HS-5 (cell line): ENCODE results near the gene ADORA2A.

Experiments
- DNase-seq: peaks from one replicate; pipeline ENCODE4 v3.0.0-alpha.2; 2012; ENCODE audit warnings: low read depth

Gene ADORA2A

DNA sequence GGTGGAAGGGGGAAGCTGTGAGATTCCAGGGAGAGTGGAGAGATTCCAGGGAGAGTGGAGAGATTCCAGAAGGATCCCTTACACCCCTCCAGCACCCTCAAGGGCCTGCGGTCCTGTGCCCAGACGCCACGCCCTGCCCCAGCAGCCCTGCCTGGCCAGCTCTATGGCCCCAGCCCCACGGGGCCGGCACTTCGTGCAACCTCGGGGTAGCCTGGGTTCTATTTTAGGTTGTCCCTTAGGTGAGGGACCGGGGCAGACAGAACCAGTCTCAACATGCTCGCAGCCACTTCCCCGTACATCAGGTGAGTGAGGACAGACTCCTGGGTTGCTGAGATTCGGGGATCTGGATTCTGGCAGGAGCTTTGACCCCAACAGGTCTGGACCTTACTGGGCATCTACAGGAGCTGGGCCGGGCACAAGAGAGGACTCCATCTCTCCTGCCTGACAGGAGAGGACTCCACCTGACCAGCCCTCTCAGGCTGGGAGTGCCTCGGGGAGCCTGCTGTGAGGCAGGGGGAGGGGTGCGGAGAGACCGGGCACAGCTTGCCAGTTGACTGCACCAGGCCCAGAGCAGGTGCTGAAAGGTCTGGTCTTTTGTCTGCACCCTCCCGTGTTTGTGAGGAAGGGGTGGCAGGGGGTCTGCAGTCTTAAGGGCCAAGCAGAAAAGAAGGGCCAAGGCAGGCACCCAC, 8.5 kb upstream of the ADORA2A start:
- DNase-seq: no peak

DNA sequence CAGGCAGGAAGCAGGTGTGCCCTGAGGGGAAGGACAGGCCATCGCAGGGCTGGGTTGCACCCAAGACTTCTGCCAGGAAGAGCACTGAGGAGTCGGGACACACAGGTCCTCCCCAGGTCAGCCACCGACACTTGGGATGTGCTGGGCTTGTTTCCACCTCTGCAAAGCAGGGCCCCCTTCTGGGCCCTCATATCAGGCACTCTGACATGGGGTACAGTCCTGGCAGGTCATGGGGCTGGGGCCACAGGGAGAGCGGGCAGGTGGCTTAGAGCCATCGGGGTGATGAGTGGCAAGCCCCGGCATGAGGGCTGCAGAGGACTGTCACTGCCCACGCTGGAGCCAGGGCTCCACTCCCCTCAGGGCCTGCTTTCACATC, 7.9 kb upstream of the ADORA2A start:
- DNase-seq: no peak

DNA sequence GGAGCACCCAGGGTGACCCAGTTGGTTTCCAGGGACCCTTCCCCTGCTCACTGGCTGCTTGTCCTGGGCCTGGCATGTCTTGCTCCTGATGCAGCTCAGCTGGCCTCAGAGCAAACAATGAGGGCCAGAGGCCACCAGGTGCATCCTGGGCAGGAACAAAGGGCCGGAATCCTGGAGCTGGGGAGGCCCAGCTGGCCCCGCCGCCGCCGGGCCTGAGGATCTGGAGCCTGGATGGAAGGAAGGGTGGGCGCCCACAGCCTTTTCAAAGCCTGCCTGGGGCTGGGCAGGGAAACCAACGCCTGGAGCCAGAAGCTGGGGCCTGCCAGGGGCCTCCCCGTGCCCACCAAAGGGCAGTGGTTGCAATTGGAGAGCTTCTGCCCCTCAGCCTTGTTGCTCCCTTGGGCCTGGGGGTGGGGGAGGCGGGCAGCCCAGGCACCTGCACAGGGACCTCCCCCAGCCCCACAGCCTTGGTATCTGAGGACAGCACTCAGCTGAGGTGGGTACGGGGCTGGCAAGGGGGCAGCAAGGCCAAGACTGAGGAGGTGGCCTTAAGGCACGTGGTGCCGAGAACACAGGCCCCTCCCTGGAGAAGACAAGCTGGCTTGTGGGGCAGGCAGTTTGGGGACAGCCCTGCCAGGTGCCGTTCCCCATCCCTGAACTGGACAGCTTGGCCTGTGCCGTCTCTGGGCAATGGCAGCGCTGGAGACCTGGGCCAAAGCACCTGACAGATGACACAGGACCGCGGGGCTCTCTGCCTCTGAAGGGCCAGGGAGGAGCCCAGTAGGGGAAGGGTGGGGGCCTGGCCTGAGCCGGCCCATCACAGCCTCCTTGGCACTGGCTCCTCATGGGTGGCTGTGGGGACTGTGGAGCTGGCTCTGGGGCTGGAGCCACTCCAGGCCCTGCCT, 7.1 kb upstream of the ADORA2A start:
- DNase-seq: no peak

DNA sequence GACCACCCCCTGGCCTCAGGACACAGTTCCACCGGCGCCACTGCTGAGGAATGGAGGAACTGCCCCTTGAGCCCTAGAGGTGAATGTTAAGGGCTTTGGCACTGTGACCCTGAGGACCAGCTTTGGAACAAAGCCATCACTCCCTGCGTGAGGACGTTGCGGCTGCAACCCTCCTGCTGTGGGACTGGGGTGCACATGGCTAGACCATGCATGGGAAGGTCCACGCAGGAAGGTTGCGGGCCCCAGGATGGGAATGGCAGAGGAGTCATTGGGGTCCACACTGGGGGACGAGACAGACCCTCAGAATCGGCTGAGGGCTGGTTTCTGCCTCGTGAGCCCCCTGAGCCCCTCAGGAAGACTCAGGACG, 6.4 kb upstream of the ADORA2A start:
- DNase-seq: no peak

DNA sequence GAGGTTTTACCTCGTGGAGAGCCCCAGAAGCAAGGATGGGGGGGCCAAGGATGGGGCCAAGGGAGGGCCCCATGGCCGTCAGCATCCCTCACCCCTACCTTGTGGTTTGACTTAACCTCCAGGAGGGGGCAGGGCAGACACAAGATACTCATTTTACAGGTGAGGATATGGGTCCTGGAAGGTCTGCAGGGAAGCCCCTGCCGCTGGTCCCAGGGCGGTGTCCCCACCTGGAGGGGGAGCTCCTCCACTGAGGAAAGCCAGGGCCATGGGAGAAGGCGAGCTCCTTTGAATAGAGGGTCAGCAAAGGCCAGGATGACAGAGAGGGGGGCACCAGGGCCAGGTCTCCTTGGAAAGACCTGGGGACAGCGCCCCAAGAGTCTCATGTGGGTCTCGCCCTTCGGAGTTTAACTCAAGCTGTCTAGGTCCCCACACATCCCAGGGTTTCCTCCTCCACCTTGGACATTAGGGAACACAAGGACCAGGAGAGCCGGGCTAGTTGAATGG, 5.9 kb upstream of the ADORA2A start:
- no peak for DNase-seq

DNA sequence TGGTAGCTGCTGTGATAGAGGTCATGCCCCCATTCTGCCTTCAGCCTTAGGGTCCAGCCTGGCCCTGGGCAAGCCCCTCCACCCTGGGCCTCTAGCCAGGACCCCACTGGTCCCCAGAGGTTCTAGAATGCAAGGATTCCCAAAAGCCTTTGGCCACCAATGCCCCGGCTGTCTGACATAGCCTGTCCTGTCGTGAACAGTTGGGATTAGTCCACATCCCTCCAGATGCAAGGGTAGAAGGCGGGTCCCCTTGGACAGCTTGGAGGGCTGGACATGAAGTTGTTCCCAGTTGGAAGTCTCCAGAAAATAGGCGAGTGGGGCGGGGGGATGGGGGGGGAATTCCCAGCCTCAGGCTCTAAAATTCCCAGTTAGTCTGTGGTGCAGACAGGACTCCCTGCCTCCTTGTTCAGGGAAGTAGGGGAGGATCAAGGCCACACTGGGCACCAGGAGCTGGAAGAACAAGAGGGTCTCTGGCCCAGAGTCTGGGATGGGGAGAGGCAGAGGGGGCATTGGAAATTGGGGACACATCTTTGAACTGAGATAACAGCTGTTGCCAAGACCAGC, 5.2 kb upstream of the ADORA2A start:
- DNase-seq: no peak

DNA sequence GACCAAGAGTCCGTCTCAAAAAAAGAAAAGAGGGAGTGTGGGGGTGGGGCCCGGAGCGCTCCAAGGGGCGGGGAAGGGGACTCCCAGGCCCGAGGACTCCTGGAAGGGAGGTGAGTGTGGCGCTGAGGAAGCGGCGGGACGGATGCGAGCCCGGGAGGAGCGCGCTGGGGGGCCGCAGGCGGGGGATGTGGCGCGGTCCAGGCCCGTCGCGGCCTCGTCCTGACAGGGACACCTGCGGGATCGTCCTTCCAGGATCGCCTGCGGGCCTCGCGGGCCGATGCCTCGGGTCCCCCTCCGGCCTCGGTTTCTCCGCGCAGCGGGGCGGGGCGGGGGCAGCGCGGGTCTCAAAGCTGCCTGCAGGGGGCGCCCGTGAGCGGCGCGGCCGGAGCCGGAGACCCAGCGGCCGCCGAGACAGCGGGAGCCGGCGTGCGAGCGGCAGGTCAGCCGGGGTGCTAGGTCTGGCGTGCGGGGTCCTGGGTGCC, 3.8 kb upstream of the ADORA2A start:
- DNase-seq: no peak

DNA sequence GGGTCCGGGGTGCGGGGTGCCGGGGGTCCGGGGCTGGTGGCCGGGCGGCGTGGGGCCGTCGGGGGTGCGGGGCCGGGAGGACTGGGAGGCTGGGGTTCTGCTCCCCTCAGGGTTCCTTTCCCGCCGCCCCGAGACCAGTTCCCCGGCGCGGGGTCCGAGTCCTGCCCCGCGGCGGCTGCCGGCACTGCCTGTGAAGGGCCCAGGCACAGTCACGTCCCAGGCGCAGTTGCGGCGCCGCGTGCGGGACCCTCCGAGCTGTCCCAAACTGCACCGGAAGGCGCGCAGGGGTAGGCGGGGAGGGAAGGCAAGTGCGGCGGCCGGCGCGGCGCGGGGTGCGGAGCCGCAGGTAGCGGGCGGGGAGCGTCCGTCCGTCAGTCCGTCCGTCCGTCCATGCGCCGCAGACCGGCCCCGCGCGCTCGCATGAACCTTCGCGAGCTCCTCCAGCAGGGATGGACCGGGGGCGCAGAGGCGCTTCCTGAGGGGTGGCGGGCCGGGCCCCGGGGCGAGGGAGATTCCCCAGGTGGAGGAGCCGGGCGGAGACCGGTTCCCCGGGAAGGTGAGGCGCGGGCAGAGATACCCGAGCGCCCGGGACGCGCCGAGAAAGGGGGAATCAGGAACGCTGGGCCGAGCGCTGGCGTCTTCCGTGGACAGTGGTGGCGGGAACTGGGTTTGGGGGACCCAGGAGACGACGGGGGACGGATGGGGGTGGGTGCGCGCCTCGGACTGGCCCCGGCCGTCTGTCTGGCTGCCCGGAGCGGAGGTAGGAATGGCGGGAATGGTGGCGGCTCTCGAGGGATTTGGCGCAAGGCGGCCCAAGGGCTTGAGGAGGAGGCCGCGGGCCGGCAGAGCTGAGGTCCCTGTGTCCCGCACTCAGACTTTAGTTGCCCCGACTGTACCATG, 3.1 kb upstream of the ADORA2A start:
- DNase-seq: no peak

DNA sequence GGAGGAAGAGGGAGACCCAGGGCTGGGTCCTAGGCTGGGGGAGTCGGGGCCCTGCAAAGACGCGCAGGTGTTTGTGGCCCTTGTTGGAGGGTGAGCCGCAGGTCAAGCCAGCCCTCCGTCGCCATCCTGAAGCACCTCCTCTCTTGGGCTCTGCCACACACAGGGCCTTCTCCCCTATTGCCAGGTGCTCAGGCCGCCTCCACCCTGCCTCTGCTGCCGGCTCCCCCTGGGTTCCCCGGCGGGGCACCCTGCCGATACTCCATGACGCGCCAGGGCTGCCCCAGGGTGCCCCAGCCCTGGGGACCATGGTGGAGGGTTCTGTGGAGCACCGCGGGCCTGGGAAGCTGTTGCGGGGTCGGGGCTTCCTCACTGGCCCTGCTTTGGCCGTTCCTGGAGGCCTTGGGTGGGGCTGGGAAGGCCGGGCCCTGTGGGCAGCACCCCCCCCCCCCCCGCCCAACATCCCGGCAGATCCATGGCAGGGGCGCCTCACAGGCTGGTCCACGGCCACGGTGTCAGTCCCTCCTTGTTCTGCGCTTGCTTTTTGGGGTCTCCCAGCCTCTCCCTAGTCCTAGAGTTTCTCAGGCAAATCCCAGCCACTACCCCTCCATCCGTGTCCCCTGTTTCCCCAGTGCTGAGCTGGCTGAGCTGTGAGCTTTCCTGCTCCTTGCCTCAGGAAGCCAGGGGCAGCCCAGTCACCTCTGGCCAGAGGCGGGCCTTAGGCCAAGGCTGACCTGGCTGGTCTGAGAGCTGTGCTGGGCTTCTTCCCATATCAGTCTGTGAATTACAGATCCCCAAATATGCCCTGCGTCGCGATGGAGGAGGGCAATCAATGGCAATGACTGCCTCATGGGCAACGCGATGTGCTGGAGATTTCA, 2.3 kb upstream of the ADORA2A start:
- DNase-seq: no peak

DNA sequence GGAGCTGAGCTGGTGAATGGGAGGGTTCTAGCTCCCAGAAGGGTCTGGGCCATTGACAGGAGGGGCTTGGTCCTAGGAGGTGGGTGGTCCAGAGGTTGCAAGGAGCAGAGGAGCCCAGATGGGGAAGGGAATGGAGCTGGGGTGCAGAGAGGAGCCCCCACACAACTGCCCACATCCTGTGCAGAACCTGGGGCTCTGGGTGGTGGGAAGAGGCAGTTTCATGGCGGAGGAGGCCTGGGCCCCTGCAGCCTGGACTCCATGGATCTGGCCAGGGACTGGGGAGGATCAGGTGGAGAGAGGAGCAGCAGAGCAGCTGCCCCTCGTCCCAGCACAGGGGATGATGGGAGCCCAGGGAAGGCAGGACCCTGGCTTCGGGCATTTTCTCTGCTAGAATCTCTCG, 963 bp upstream of the ADORA2A start:
- DNase-seq: no peak

DNA sequence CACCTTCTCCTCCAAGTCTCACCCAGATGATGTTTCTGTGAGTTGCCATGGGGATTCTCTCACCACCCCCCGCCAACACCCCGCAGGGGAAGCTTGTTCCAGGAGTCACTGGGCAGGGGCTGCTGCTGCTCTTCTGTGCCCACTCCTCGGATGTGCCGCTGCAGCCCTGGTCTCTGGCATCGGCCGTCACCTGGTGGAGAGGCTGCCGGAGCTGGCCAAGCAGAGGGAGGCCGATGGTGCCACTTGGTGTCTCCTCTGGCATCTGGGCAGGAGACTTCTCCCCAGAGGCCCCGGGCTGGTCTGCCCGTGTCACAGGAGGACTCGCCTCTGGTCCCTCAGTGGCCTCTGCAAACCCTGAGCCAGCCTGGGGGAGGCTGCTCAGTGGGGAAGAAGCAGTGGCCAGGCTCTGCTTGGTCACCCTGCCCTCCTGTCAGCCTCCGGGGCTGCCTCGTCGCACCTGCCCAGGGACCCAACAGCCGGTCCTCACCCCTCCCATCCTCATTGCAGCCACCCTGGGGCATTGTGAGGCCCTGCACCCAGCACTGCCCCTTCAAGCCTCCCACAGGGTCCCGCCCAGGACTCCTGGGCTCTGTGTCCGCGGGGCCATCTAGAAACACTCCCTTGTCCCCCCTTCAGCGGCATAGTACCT, 424 bp upstream of the ADORA2A start:
- DNase-seq: no peak

DNA sequence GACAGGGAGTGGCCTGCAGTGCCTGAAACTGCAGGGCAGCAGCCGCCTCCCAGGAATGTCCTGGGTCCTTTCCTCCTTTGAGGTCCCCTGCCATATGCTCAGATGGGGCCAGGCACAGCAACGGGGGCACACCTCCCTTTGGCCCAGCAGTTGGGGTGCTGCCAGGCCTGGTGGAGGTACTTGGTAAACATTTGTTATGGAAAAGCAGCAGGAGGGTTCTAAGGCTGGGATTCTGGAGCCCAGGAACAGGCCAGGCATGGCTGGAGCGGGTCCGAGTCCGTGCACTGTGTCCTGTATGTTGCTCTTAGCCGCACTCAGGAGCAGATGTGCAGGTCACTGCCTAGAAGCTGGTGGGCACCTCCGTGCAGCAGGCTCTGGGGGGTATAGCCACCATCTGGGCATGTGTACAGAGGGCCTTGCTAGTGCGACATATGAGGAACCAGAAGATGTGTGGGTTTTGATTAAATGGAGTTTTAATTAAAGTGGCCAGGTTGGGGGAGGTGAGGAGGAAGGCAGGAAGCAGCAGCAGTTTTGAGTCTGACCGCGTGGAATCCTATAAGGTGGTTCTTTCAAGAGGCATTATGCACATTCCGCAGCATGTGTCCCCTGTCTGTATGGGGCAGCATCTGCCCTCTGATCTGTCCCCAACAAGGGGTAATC, 1.5 kb downstream of the ADORA2A start:
- DNase-seq: no peak

DNA sequence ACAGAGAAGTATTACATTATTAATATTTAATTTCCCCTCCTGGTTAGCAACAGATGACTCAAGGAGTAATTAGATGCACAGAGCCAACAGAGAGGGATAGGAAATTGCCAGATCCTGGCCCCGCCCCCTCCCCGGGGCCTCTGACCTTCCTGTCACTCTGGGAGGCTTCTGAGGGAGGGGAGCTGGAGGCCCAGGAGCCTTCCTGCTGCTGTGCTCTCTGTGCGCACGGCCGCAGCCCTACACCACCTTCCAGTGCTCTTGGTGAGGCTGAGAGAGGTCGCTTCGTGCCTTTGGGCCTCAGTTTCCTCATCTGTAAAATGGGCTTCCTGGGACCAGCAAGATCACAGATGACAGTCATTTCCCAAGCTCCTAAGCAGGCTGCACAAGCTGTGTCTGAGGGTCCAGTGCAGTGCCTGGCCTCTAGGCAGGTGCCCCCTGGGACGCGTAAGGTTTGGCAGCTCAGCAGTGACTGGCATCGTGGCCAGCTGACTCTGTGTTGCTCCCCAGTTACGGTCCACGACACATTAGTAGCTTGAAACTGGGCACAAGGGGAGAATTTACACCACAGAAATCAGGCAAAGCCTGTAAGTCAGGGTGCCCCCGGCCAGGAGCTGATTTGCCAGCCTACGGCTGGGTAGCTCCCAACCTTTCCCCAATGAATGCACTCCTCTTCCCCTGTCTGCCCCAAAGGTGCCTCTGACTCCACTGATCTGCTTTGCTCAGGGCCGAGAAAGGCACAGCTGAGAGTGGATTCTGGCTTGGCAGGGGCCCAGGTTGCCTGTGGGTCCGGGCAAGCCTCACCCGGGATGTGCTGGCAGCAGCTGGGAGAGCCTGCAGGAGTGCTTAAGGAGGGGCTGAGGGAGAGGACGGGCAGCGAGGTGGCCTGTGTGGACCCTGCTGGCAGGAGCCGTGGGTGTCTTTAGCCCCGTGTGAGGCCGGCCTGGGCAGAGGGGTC, 2.3 kb downstream of the ADORA2A start:
- no peak for DNase-seq

DNA sequence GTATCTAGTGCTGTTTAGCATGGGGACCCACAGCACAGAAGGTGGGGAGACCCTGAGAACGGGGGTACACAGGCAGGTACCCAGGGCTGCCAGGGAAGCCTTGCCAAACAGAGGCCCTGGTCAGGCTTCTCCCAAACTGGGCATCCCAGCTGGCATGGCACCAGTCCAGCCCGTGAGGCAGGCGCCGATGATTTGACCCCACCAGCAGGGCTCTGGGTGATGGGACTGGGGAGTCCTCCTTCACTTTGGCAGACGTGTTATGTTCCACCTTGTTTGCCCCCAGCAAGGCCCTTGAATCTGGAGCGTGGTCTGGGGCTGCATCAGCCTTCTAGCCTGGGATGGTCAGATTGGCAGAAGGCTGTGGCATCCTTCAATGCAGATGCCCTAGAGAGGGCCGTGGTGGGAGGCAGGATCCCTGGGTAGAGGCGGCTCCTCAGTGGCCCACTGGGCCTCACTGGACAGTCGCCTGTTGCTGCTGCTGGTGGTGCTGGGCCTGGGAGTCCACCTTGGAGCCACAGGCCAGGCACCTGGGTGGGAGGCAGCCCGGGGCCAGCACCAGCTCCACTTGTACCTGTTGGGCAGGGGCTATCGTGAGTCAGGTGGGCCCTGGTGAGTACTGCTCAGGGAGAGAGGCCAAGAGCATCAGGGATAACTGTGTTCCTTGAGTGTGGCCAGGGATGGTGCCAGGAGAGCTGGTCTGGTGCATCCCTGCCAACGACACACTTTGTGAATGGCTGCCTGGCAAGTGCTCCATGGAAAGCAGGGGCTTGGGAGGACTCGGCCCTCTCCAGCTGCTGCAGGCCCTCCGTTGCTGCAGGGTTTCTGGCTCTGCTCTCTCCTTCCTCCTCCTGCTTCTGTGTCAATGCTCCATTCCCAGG, 3.3 kb downstream of the ADORA2A start:
- no peak for DNase-seq

DNA sequence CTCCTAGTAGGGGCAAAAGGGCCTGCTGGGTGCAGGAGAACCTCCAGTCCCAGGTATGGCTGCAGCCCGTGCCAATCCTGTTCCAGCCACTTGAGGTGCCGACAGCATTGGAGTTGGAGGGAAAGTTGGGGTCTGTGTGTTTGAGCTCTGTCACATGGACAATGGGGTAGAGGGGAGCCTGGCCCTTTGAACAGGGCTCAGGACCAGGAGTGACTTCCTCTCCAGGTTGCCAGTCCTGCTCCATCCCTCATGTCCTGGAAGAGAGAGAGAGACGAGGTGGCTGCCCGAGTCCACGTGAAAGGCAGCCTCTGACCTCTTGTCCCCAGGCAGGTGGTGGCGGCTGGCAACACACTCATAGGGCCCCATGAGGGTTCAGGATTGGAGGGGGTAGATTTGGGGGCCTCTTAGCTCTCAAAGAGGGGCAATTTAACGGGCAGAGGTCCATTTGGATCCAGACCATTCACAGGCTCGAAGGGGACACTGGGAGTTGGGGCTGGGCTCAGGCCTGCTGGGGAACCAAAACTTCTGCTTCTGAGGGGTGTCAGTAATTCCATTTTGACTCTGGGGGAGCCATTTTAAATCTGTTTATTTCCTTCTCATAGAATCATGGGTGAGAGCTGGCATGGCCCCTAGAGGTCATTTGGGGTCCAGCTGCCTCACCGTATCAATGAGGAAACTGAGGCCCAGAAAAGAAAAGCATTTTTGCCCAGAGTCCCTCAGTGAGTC, 4.1 kb downstream of the ADORA2A start:
- no peak for DNase-seq

DNA sequence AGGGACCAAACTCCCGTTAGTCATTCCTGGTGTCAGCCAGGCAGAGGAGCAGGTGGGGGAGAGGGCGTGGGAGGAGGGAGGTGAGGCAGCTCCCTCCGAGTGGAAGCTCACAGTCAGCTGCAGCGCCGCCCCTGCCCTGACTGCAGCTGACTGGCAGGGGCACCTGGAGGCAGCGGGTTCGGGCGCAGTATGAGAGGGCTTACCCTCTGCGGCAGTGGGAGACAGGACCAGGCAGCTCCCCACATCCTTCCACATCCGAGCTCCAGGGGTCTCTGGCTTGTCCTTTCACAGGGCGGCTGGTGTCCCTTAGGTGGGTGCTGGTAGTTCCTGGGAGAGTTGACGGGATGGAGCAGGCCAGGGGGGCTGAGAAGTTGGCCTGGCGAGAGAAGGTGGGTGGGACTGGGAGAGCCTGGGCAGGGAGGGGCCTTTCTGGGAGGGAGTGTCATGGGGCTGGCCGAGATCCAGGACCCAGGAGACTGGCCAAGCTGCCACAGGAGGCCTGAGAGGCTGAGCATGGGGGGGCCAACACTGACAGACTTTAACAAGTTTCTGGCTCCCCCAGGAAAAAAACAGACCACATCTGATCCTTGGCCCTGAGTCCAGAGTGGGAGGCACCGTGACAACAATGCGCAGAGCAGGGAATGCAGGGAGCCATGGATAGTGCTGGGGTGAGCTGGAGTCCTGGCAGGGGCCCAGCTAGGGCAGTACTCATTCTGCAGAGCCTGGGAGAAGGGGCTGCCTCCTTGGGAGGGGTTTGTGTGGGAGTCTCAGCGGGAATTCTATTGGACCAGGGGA, 4.9 kb downstream of the ADORA2A start:
- no peak for DNase-seq
